Astrocyte of the spinal cord (primary cell): ENCODE data around the gene CNOT10.

Experiments used
- DNase-seq: peaks from one replicate; pipeline ENCODE4 v3.0.0; 2011; ENCODE audit warnings: low read depth, low spot score
- H3K4me3 ChIP-seq: 2 replicates; pipeline ENCODE4 v1.5.1; 2011; ENCODE audit warnings: low read depth, mild to moderate bottlenecking, low read length, moderate library complexity
- CTCF ChIP-seq: IDR thresholded peaks from 2 replicates; pipeline ENCODE4 v1.5.1; 2012; ENCODE audit warnings: low read depth, mild to moderate bottlenecking, low read length, inconsistent platforms
- in situ Hi-C: cut with HindIII; loops from 2 replicates; pipeline ENCODE4 v1.10.0; 2017; ENCODE audit warnings: low sequenced_read_pairs

CNOT10 gene

GRCh38 chr3:32819551-32820348 lies 134.8 kb downstream of the CNOT10 start:
- no peak overlapping the region for H3K4me3 ChIP-seq
- no peak for DNase-seq
- no peak for TF ChIP-seq CTCF
- in situ Hi-C loops = no loop called here

GRCh38 chr3:32820430-32820829 lies 135.4 kb downstream of the CNOT10 start:
- in situ Hi-C loops = no loop called here
- no peak overlapping the region for H3K4me3 ChIP-seq
- DNase-seq = no peak
- no peak for TF ChIP-seq CTCF

GRCh38 chr3:32820971-32821685 lies 136.1 kb downstream of the CNOT10 start:
- no peak for DNase-seq
- no peak for TF ChIP-seq CTCF
- H3K4me3 ChIP-seq = no peak overlapping the region
- in situ Hi-C loops = no loop called here

GRCh38 chr3:32821686-32822296 lies 136.8 kb downstream of the CNOT10 start:
- in situ Hi-C loops = no loop called here
- no peak overlapping the region for H3K4me3 ChIP-seq
- no peak for TF ChIP-seq CTCF
- DNase-seq = no peak

- in situ Hi-C loops = no loop called here
- no peak for TF ChIP-seq CTCF
- no peak for DNase-seq
- no peak overlapping the region for H3K4me3 ChIP-seq
Observed at GRCh38 chr3:32822609-32823498, 137.9 kb downstream of the CNOT10 start.
